B cell (primary cell): ENCODE results near the gene SMOC1. TPM values are rescaled to one million over a fixed set of nuclear protein-coding genes. Genes with fewer than 3 reads are reported as not detected.

ENCODE experiments used
- ATAC-seq: fragments of 200-7000 bp; cut with Tn5 transposase; one replicate; pipeline ENCODE4 v1.10.0; 2021; ENCODE audit warnings: low read depth, mild to moderate bottlenecking, moderate number of reproducible peaks, moderate library complexity
- CTCF ChIA-PET: fragments of 350-600 bp; sonication (Branson Sonifier 250); formaldehyde crosslinking; loops from one replicate; lab custom pipeline; 2021; ENCODE audit warnings: antibody characterized with exemption, inconsistent platforms; lab: Charles Lee
- POLR2A ChIA-PET: fragments of 350-600 bp; sonication (Branson Sonifier 250); formaldehyde crosslinking; loops from one replicate; lab custom pipeline; 2021; ENCODE audit warnings: antibody characterized with exemption; lab: Charles Lee
- DNase-seq: peaks from one replicate; pipeline ENCODE4 v3.0.0; 2013
- H2AFZ ChIP-seq: 2 replicates; pipeline ENCODE4 v1.6.1; 2012; ENCODE audit warnings: mild to moderate bottlenecking, low read depth, low read length; ENCODE audit not compliant: insufficient read depth, poor library complexity, severe bottlenecking
- H3K27ac ChIP-seq, 2 donors: 1 replicate in 1 of 2; 2 replicates in 1 of 2; pipeline ENCODE4 v1.5.1; 2012 to 2013; ENCODE audit warnings: low read length in 2 of 2, mild to moderate bottlenecking in 2 of 2, moderate library complexity in 1 of 2
- H3K27me3 ChIP-seq, 4 experiments: fragments of 200-600 bp in 1 of 4; sonication (generic) in 1 of 4; replicated peaks in 1 of 4; 1 replicate in 2 of 4; 2 replicates in 2 of 4; pipeline versions ENCODE4 v1.6.1 to v1.7.0; 2013 to 2016; ENCODE audit warnings: low read length in 3 of 4, mild to moderate bottlenecking in 2 of 4, mixed read lengths in 1 of 4, moderate library complexity in 1 of 4; ENCODE audit not compliant: insufficient read depth in 4 of 4, control insufficient read depth in 3 of 4; ENCODE audit errors: control extremely low read depth in 1 of 4
- H3K36me3 ChIP-seq, 2 experiments: replicated peaks in 1 of 2; 1 replicate in 1 of 2; 2 replicates in 1 of 2; pipeline versions ENCODE4 v1.6.1 to v1.7.1; 2013; ENCODE audit warnings: low read length in 1 of 2; ENCODE audit not compliant: insufficient read depth in 2 of 2, control insufficient read depth in 1 of 2; ENCODE audit errors: control extremely low read depth in 1 of 2, extremely low read depth in 1 of 2
- H3K4me1 ChIP-seq, 2 donors: fragments of 200-600 bp in 1 of 2; sonication (generic) in 1 of 2; 1 replicate in 1 of 2; 2 replicates in 1 of 2; pipeline versions ENCODE4 v1.5.1 to v1.6.1; 2013 to 2017; ENCODE audit warnings: low read length in 2 of 2; ENCODE audit not compliant: control insufficient read depth in 2 of 2, insufficient read depth in 2 of 2
- H3K4me2 ChIP-seq: replicated peaks from 2 replicates; pipeline ENCODE3; 2012; ENCODE audit warnings: mild to moderate bottlenecking, low read depth, low read length; ENCODE audit not compliant: poor library complexity, severe bottlenecking
- H3K4me3 ChIP-seq, 5 experiments: fragments of 200-600 bp in 1 of 5; sonication (generic) in 1 of 5; 1 replicate in 3 of 5; 2 replicates in 2 of 5; pipeline versions ENCODE4 v1.5.1 to v1.7.0; 2011 to 2016; ENCODE audit warnings: low read length in 4 of 5, mild to moderate bottlenecking in 4 of 5, low read depth in 2 of 5, control low read depth in 1 of 5, moderate library complexity in 1 of 5; ENCODE audit not compliant: insufficient read depth in 1 of 5; ENCODE audit errors: control extremely low read depth in 1 of 5, extremely low read depth in 1 of 5
- H3K79me2 ChIP-seq: fragments of 200-600 bp; sonication (generic); one replicate; pipeline ENCODE4 v1.6.0; 2016; ENCODE audit warnings: low read length; ENCODE audit not compliant: control insufficient read depth, insufficient read depth
- H3K9ac ChIP-seq: fragments of 200-600 bp; sonication (generic); 2 replicates; pipeline ENCODE4 v1.6.1; 2017; ENCODE audit warnings: mild to moderate bottlenecking, low read length, moderate library complexity
- H3K9me3 ChIP-seq, 3 donors: one replicate each; pipeline versions ENCODE4 v1.6.1 to v1.7.1; 2013; ENCODE audit warnings: low read length in 2 of 3; ENCODE audit not compliant: control insufficient read depth in 2 of 3, insufficient read depth in 1 of 3; ENCODE audit errors: control extremely low read depth in 1 of 3
- H4K20me1 ChIP-seq: 2 replicates; pipeline ENCODE4 v1.6.0; 2012; ENCODE audit warnings: mild to moderate bottlenecking, low read length; ENCODE audit not compliant: insufficient read depth, control insufficient read depth, poor library complexity, severe bottlenecking
- H3K27ac Mint-ChIP-seq: one replicate; pipeline ENCODE4 v1.8.0; 2021; ENCODE audit warnings: mixed read lengths
- H3K27me3 Mint-ChIP-seq: one replicate; pipeline ENCODE4 v1.8.0; 2021; ENCODE audit warnings: mixed read lengths
- H3K4me1 Mint-ChIP-seq: one replicate; pipeline ENCODE4 v1.8.0; 2021; ENCODE audit warnings: mixed read lengths
- H3K4me3 Mint-ChIP-seq: one replicate; pipeline ENCODE4 v1.8.0; 2021; ENCODE audit warnings: mixed read lengths
- H3K9me3 Mint-ChIP-seq: one replicate; pipeline ENCODE4 v1.8.0; 2022; ENCODE audit warnings: mixed read lengths; ENCODE audit not compliant: insufficient read depth
- EZH2 ChIP-seq: IDR thresholded peaks from 2 replicates; pipeline ENCODE4 v1.6.1; 2012; ENCODE audit warnings: borderline replicate concordance, low read depth, mild to moderate bottlenecking, moderate library complexity, low read length; ENCODE audit not compliant: insufficient read depth, poor library complexity, severe bottlenecking
- WGBS: methylation state at CpG from one replicate; pipeline ENCODE4 v1.1.5; 2013; ENCODE audit warnings: missing lambda C conversion rate; ENCODE audit not compliant: insufficient coverage; 5-methylcytosine and 5-hydroxymethylcytosine counted together
- intact Hi-C: fragments of 100-400 bp; cut with micrococcal nuclease; formaldehyde crosslinking; loops from one replicate; pipeline ENCODE4 v1.10.0; 2022
- polyA plus RNA-seq: library from polyadenylated mRNA; depleted of rRNA; stranded (reverse); fragments of >200 nt; gene quantifications from 2 replicates; pipeline ENCODE4 v1.2.3, GENCODE V29; 2012
- total RNA-seq, 2 donors: library from RNA; stranded (reverse); fragments of 120-200 nt in 1 of 2; gene quantifications; 1 replicate in 1 of 2; 2 replicates in 1 of 2; pipeline versions ENCODE4 v1.2.3 to v1.2.4, GENCODE V29; 2013 to 2022
- TF ChIP-seq, protein P1 (sequence below): fragments of 200-600 bp; IDR thresholded peaks from one replicate; pipeline ENCODE4 v1.8.0; 2022; ENCODE audit warnings: antibody characterized with exemption, mild to moderate bottlenecking

Gene SMOC1
- total and polyA plus RNA-seq, 2 donors (not counting 1 experiment from before 2014, with no cell fraction given), result 0.04 to 0.84 TPM

DNA sequence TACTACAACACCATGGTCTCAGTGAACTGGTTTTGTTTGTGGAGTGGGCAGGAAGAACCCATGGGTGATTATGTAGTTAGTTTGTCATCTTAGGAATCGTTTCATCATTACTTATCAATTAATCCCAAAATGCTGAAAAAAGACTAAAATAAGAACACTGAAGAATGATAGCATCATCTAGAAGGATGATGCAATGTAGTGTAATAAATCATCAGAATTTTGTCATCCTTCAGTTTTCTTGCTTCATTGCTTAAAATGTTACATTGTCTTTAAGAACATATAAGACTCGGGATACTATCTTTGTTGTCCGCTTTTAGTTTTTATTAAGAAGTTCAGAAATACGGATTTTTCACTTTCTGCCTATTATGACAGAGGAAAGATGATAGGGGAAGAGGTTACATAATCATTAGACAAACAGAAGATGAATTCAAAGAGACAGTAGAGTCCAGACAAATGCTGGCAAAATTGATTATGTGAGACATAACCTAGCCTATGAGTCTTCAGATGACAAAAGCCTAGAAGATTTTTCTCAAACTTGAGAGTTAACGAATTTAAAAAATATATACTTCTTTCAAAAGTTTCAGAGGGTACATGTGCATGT, 10.8 kb upstream of the SMOC1 start:
- Histone ChIP-seq H3K79me2 (no peaks in the 10 kb centered on the region), H3K4me2 (no peak overlapping the region), H3K9ac (no peak overlapping the region), H3K4me1 (no peaks in the 10 kb centered on the region), H3K27ac (no peak overlapping the region), H4K20me1 (no peaks in the 10 kb centered on the region), H2AFZ (no peak overlapping the region), H3K4me3 (no peak overlapping the region), H3K36me3 (no peaks in the 10 kb centered on the region), H3K9me3 (peaks cover 0 to 13% (median 5%) of the 10 kb centered on the region in 3 donors), H3K27me3 (peaks cover 0 to 12% (median 1%) of the 10 kb centered on the region in 4 experiments)
- ChIA-PET CTCF (no interaction called here), POLR2A (no interaction called here)
- DNase-seq (no peak), ATAC-seq (no peak)
- intact Hi-C loops, result no loop called here
- Mint-ChIP-seq H3K27me3 (peaks cover 65% of the 10 kb centered on the region), H3K27ac (no peak overlapping the region), H3K4me3 (no peak overlapping the region), H3K4me1 (no peaks in the 10 kb centered on the region), H3K9me3 (peaks cover 10% of the 10 kb centered on the region)
- no peak for TF ChIP-seq EZH2
- TF ChIP-seq, protein P1, sequence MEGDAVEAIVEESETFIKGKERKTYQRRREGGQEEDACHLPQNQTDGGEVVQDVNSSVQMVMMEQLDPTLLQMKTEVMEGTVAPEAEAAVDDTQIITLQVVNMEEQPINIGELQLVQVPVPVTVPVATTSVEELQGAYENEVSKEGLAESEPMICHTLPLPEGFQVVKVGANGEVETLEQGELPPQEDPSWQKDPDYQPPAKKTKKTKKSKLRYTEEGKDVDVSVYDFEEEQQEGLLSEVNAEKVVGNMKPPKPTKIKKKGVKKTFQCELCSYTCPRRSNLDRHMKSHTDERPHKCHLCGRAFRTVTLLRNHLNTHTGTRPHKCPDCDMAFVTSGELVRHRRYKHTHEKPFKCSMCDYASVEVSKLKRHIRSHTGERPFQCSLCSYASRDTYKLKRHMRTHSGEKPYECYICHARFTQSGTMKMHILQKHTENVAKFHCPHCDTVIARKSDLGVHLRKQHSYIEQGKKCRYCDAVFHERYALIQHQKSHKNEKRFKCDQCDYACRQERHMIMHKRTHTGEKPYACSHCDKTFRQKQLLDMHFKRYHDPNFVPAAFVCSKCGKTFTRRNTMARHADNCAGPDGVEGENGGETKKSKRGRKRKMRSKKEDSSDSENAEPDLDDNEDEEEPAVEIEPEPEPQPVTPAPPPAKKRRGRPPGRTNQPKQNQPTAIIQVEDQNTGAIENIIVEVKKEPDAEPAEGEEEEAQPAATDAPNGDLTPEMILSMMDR, result no peak
- WGBS, result no CpG with 5 or more reads among the region's 5 CpGs

DNA sequence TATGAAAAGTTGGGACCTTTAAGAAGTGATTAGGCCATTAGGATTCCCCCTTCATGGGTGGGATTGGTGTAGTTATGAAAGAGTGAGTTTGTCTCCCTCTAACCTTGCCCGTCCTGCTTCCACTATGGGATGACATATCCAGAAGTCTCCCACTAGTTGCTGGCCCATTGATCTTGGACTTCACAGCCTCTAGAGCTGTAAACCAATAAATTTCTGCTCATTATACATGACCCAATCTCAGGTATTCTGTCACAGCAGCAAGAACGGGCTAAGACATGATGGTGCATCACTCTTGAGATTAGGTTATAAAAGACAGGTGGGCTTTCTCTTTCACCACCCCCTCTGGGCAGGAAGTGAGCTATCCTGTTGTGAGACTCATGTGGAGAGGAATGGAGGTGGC, 8.6 kb upstream of the SMOC1 start:
- Mint-ChIP-seq H3K4me3 (no peak overlapping the region), H3K27me3 (peaks cover 58% of the 10 kb centered on the region), H3K27ac (no peak overlapping the region), H3K4me1 (no peaks in the 10 kb centered on the region), H3K9me3 (peaks cover 9% of the 10 kb centered on the region)
- Histone ChIP-seq H3K27me3 (peaks cover 0 to 9% (median 1%) of the 10 kb centered on the region in 4 experiments), H3K4me3 (no peak overlapping the region), H3K4me1 (no peaks in the 10 kb centered on the region), H3K4me2 (no peak overlapping the region), H3K36me3 (no peaks in the 10 kb centered on the region), H4K20me1 (no peaks in the 10 kb centered on the region), H3K9me3 (peaks cover 0 to 14% (median 0%) of the 10 kb centered on the region in 3 donors), H3K79me2 (no peaks in the 10 kb centered on the region), H2AFZ (no peak overlapping the region), H3K9ac (no peak overlapping the region), H3K27ac (no peak overlapping the region)
- ATAC-seq (no peak), DNase-seq (no peak)
- 100% methylated on average over 1 of the region's 2 CpGs for WGBS
- intact Hi-C loops, result no loop called here
- CTCF ChIA-PET, result no interaction called here
- no peak for TF ChIP-seq EZH2
- TF ChIP-seq, protein P1, result no peak
- POLR2A ChIA-PET, result no interaction called here
